ENCODE results near the gene BMPR1A. TPM values are rescaled to one million over a fixed set of nuclear protein-coding genes. Genes with fewer than 3 reads are reported as not detected.

The BMPR1A gene
- total and polyA plus RNA-seq, 9 of the 15 experiments (the other 6 are each of a cell fraction or from before 2014, with no cell fraction given): 1.6 to 17.5 (median 9.1) TPM

DNA sequence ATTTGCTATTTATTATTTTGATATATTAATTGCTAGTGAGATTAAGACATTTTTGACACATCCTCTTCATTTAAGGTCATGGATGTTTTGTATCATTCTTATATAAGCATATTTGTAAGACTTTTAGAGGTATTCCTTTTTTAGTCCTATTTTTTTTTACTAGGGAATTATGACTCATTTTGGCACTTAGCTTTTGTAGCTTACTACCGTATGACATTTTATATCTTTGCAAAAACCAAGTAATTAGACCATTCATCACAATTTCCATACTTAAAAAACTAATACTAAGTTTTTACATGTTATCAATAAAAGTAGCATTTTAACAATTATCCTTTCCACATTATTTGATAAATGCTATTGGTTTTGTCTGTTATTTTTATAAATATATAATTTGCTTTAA lies 41.6 kb downstream of the BMPR1A start (continued):
- TF ChIP-seq GTF2F1 (IDR thresholded peaks at IDR 0.05; ENCODE audit: low read depth, low read length): no peak

GRCh38 chr10:86798611-86799010 lies 42.2 kb downstream of the BMPR1A start:
- no TSS peak for BruUV-seq (replicated peaks)
- Histone ChIP-seq H3K9me1 (ENCODE audit: control insufficient read depth, insufficient read depth, low read length) (no peaks in the 10 kb centered on the region), H3K4me1 (replicated peaks in 1 of 2; ENCODE audit: control insufficient read depth in 2 of 2, insufficient read depth in 2 of 2, low read length in 2 of 2) (peaks cover 0 to 3% of the 10 kb centered on the region in 2 experiments; a peak in 3 of 5 replicates), H2AFZ (ENCODE audit: low read depth, low read length) (no peak overlapping the region), H3K79me2 (ENCODE audit: control insufficient read depth, insufficient read depth, low read length) (peaks cover 30% of the 10 kb centered on the region), H3K4me3 (no peak overlapping the region), H3K9me3 (replicated peaks; ENCODE audit: control insufficient read depth, insufficient read depth, low read depth, low read length) (no peaks in the 10 kb centered on the region; the same call in 1 of the 2 replicates), H4K20me1 (replicated peaks; ENCODE audit: control insufficient read depth, insufficient read depth, low read length) (no peaks in the 10 kb centered on the region), H3K4me2 (ENCODE audit: insufficient read depth, low read length) (no peak overlapping the region), H3K27ac (ENCODE audit: extremely low read depth, low read depth, low read length) (no peak overlapping the region; the same call in 2 of the 3 replicates), H3K36me3 (ENCODE audit: control insufficient read depth, insufficient read depth, low read length) (no peaks in the 10 kb centered on the region), H3K9ac (ENCODE audit: insufficient read depth in 1 of 2, low read depth in 2 of 2, low read length in 2 of 2) (no peak overlapping the region), H3K27me3 (ENCODE audit: control insufficient read depth in 2 of 2, insufficient read depth in 2 of 2, low read length in 2 of 2) (no peaks in the 10 kb centered on the region)
- no peak for DNase-seq (ENCODE audit: extremely low read depth in 1 of 4, low spot score in 3 of 4)
- POLR2A ChIA-PET: interaction anchor here (1.1 kb wide), 1 partner anchor 25 kb away, joined by 4 read pairs; no protein-coding TSS in a partner anchor
- CTCF ChIA-PET (ENCODE audit: low intra/inter-chr PET ratio): interaction anchor here (0.7 kb wide), 1 partner anchor 17 kb away, joined by 3 read pairs; no protein-coding TSS in a partner anchor
- no peak for FAIRE-seq
- in situ Hi-C loops (cut with MboI): no loop called here
- no peak for ATAC-seq
- WGBS (ENCODE audit: insufficient coverage, low coverage, missing lambda C conversion rate): 45% methylated on average over 1 of the region's 1 CpG
- intact Hi-C loops (cut with micrococcal nuclease): loop anchor here (5.0 kb wide), 1 partner anchor 41 kb away; the partner anchor contains the start of gene BMPR1A
- TF ChIP-seq PHTF2 (CRISPR knock-in tag; IDR thresholded peaks at IDR 0.05): no peak
- TF ChIP-seq, protein P1, sequence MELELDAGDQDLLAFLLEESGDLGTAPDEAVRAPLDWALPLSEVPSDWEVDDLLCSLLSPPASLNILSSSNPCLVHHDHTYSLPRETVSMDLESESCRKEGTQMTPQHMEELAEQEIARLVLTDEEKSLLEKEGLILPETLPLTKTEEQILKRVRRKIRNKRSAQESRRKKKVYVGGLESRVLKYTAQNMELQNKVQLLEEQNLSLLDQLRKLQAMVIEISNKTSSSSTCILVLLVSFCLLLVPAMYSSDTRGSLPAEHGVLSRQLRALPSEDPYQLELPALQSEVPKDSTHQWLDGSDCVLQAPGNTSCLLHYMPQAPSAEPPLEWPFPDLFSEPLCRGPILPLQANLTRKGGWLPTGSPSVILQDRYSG (tag; conservative IDR thresholded peaks at IDR 0.05; ENCODE audit: low read depth): no peak
- no peak for TF ChIP-seq FUS (optimal IDR thresholded peaks at IDR 0.05; ENCODE audit: low read depth, low read length)
- TF ChIP-seq BACH1 (tag; IDR thresholded peaks at IDR 0.05): no peak
- no peak for TF ChIP-seq THRB (CRISPR knock-in tag; conservative IDR thresholded peaks at IDR 0.05)
- no peak for TF ChIP-seq FOS (IDR thresholded peaks at IDR 0.05; ENCODE audit: extremely low read depth, insufficient read length)
- TF ChIP-seq, protein P2, sequence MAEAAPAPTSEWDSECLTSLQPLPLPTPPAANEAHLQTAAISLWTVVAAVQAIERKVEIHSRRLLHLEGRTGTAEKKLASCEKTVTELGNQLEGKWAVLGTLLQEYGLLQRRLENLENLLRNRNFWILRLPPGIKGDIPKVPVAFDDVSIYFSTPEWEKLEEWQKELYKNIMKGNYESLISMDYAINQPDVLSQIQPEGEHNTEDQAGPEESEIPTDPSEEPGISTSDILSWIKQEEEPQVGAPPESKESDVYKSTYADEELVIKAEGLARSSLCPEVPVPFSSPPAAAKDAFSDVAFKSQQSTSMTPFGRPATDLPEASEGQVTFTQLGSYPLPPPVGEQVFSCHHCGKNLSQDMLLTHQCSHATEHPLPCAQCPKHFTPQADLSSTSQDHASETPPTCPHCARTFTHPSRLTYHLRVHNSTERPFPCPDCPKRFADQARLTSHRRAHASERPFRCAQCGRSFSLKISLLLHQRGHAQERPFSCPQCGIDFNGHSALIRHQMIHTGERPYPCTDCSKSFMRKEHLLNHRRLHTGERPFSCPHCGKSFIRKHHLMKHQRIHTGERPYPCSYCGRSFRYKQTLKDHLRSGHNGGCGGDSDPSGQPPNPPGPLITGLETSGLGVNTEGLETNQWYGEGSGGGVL (CRISPR knock-in tag; IDR thresholded peaks at IDR 0.05): no peak
- no peak for TF ChIP-seq PRMT5 (CRISPR knock-in tag; IDR thresholded peaks at IDR 0.05)
- no peak for TF ChIP-seq DACH1 (IDR thresholded peaks at IDR 0.05; ENCODE audit: partially characterized antibody)
- no peak for TF ChIP-seq BHLHE40 (IDR thresholded peaks at IDR 0.05; ENCODE audit: low read length)
- TF ChIP-seq HLTF (IDR thresholded peaks at IDR 0.05): no peak
- TF ChIP-seq ZNF24 (IDR thresholded peaks at IDR 0.05): no peak
- no peak for TF ChIP-seq ZNF217 (CRISPR knock-in tag; IDR thresholded peaks at IDR 0.05)

Measured in K562 (cell line).